GM19023 (cell line): Measurements from ENCODE around the gene NFKB2.

Source experiments
- ATAC-seq: cut with Tn5 transposase; IDR thresholded peaks from one replicate; pipeline ENCODE4 v1.9.1; 2021; ENCODE audit warnings: mild to moderate bottlenecking, moderate library complexity; ENCODE audit not compliant: unreplicated experiment

The NFKB2 gene

GRCh38 chr10:102420714-102421506, 25.4 kb downstream of the NFKB2 start, which contains the start of gene FBXL15:
FBXL15 (plus strand) TSS chr10:102420836; CDS start chr10:102421130, 294 bp downstream.
- ATAC-seq: peak; percentile 76

- peak; percentile 2 for ATAC-seq
Measured at GRCh38 chr10:102421507-102421756, 25.9 kb downstream of the NFKB2 start.

GRCh38 chr10:102421757-102422512, 26.4 kb downstream of the NFKB2 start:
- peak; percentile 1 for ATAC-seq

GRCh38 chr10:102422545-102423129, 27.1 kb downstream of the NFKB2 start:
- no peak for ATAC-seq

GRCh38 chr10:102423372-102423968, 28.0 kb downstream of the NFKB2 start:
- no peak for ATAC-seq

GRCh38 chr10:102424145-102424544, 28.6 kb downstream of the NFKB2 start:
- ATAC-seq: no peak

- ATAC-seq: no peak
Measured at GRCh38 chr10:102424916-102425315, 29.4 kb downstream of the NFKB2 start.

GRCh38 chr10:102425444-102425843, 29.9 kb downstream of the NFKB2 start:
- ATAC-seq: no peak

- ATAC-seq: no peak
Measured at GRCh38 chr10:102426803-102427287, 31.3 kb downstream of the NFKB2 start.

GRCh38 chr10:102429468-102429867, 34.0 kb downstream of the NFKB2 start:
- ATAC-seq: no peak

GRCh38 chr10:102431452-102432124, 36.1 kb downstream of the NFKB2 start:
- no peak for ATAC-seq

- ATAC-seq: peak; percentile 90
Measured at GRCh38 chr10:102432162-102432950, 36.9 kb downstream of the NFKB2 start, which contains the start of gene CUEDC2. CUEDC2 (minus strand) TSS chr10:102432574; CDS start chr10:102425188, 7,386 bp downstream.

GRCh38 chr10:102433619-102434046, 38.1 kb downstream of the NFKB2 start:
- ATAC-seq: no peak

GRCh38 chr10:102434394-102435132, 39.1 kb downstream of the NFKB2 start:
- no peak for ATAC-seq

GRCh38 chr10:102435133-102435497, 39.6 kb downstream of the NFKB2 start:
- ATAC-seq: no peak

- ATAC-seq: no peak
Measured at GRCh38 chr10:102435529-102436233, 40.2 kb downstream of the NFKB2 start.

- ATAC-seq: no peak
Measured at GRCh38 chr10:102436312-102436711, 40.8 kb downstream of the NFKB2 start.

- ATAC-seq: no peak
Measured at GRCh38 chr10:102437515-102437914, 42.0 kb downstream of the NFKB2 start.

GRCh38 chr10:102438374-102438773, 42.9 kb downstream of the NFKB2 start:
- ATAC-seq: no peak
